Testis (tissue), 2 donors: Measurements from ENCODE around the gene PLCD3.

Experiments used
- POLR2A ChIP-seq: fragments of 450-650 bp; IDR thresholded peaks from one replicate; pipeline ENCODE4 v1.6.1; 2017; ENCODE audit warnings: antibody characterized with exemption, mild to moderate bottlenecking, moderate library complexity
- TF ChIP-seq, protein P1 (sequence below), 3 experiments: fragments of 450-650 bp in 2 of 3; fragments of 200-600 bp in 1 of 3; sonication (generic) in 1 of 3; IDR thresholded peaks; one replicate each; pipeline ENCODE4 v1.5.1; 2016 to 2019; ENCODE audit warnings: antibody characterized with exemption in 3 of 3, mild to moderate bottlenecking in 2 of 3, moderate library complexity in 1 of 3

DNA sequence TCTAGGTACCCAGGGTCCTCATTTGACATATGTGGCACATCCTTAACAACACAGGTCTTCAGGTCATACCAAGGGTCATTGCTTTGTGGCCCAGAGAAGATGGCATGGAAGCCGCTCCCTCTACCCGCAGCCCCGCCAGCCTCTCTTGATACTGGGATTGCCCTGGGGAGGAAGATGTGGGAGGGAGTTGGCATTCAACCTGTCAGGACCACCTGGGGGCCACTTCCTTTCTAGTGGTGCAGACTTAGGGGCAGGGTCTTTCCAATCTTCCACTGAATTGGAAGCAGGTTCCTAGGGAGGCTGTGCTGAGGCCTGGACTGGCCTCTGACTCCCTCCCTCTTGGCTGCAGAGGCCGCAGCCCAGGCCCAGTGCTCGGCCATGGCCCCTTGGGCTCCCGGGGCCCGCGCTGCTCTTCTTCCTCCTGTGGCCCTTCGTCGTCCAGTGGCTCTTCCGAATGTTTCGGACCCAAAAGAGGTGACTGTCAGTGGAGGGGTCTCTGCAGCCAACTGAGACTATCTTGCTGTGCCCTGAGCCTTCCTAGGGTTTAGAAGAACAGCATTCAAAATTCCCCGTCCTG lies 10.9 kb upstream of the PLCD3 start:
- TF ChIP-seq, protein P1, sequence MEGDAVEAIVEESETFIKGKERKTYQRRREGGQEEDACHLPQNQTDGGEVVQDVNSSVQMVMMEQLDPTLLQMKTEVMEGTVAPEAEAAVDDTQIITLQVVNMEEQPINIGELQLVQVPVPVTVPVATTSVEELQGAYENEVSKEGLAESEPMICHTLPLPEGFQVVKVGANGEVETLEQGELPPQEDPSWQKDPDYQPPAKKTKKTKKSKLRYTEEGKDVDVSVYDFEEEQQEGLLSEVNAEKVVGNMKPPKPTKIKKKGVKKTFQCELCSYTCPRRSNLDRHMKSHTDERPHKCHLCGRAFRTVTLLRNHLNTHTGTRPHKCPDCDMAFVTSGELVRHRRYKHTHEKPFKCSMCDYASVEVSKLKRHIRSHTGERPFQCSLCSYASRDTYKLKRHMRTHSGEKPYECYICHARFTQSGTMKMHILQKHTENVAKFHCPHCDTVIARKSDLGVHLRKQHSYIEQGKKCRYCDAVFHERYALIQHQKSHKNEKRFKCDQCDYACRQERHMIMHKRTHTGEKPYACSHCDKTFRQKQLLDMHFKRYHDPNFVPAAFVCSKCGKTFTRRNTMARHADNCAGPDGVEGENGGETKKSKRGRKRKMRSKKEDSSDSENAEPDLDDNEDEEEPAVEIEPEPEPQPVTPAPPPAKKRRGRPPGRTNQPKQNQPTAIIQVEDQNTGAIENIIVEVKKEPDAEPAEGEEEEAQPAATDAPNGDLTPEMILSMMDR (IDR thresholded peaks at IDR 0.05): no peak
- no peak for TF ChIP-seq POLR2A
